ENCODE data around the gene AP1AR.

GRCh38 chr4:112266823-112267222 is 35.2 kb downstream of the AP1AR start:
- TF ChIP-seq CTCF (IDR thresholded peaks at IDR 0.05; ENCODE audit: insufficient read depth, low read length, poor library complexity, severe bottlenecking) (no peak), EZH2phosphoT487 (conservative IDR thresholded peaks at IDR 0.05; ENCODE audit: low read length) (no peak)

All from SU-DHL-6 (cell line).